Measurements from ENCODE around the gene GPHA2. TPM values are rescaled to one million over a fixed set of nuclear protein-coding genes. Genes with fewer than 3 reads are reported as not detected.

GPHA2 gene
- total and polyA plus RNA-seq, 3 donors from 2014 or later: 6.9 to 9.4 (median 7.0) TPM

GRCh38 chr11:64925536-64926436 lies 9.9 kb downstream of the GPHA2 start:
- no peak overlapping the region for H3K27ac ChIP-seq

GRCh38 chr11:64924910-64925284 lies 10.8 kb downstream of the GPHA2 start:
- Histone ChIP-seq H3K4me3 (peak overlapping the region; percentile 80 to 85), H3K27ac (peak overlapping the region; percentile 82 to 89), H3K36me3 (ENCODE audit: low read depth, missing control alignments) (no peaks in the 10 kb centered on the region), H3K4me1 (peaks cover 18% of the 10 kb centered on the region), H3K27me3 (no peaks in the 10 kb centered on the region), H3K9me3 (no peaks in the 10 kb centered on the region)
- TF ChIP-seq POLR2A (IDR thresholded peaks at IDR 0.05) (no peak), CTCF (IDR thresholded peaks at IDR 0.05) (no peak)
- 1 to 3% methylated on average over 9 to 24 of the region's 24 CpGs for WGBS, 2 donors
- intact Hi-C loops (cut with DNase I; ENCODE audit: low total_unique reads): no loop called here
- no peak for DNase-seq

More at GRCh38 chr11:64925536-64926436, 9.9 kb downstream of the GPHA2 start:
- intact Hi-C loops (cut with DNase I; ENCODE audit: low total_unique reads): no loop called here
- no peak overlapping the region for H3K4me3 ChIP-seq
- no peaks in the 10 kb centered on the region for H3K9me3 ChIP-seq
- no peak for TF ChIP-seq CTCF (IDR thresholded peaks at IDR 0.05)
- no peaks in the 10 kb centered on the region for H3K27me3 ChIP-seq
- peaks cover 18% of the 10 kb centered on the region for H3K4me1 ChIP-seq
- no peaks in the 10 kb centered on the region for H3K36me3 ChIP-seq (ENCODE audit: low read depth, missing control alignments)
- WGBS, 2 donors: 63 to 77% methylated on average over 12 to 17 of the region's 24 CpGs
- no peak for DNase-seq

- Histone ChIP-seq H3K36me3 (ENCODE audit: low read depth, missing control alignments) (no peaks in the 10 kb centered on the region), H3K4me3 (peak within 1 kb of the TSS; percentile 80 to 85), H3K9me3 (no peaks in the 10 kb centered on the region), H3K27me3 (no peaks in the 10 kb centered on the region), H3K27ac (peak within 1 kb of the TSS; percentile 82 to 89), H3K4me1 (peaks cover 18% of the 10 kb centered on the region)
- DNase-seq: peak; percentile 96
- intact Hi-C loops (cut with DNase I; ENCODE audit: low total_unique reads): no loop called here
- 3 to 4% methylated on average over 14 to 20 of the region's 47 CpGs for WGBS, 2 donors
- TF ChIP-seq POLR2A (IDR thresholded peaks at IDR 0.05) (no peak), CTCF (IDR thresholded peaks at IDR 0.05) (peak in 1 of 3 experiments; percentile 32)
Observed at GRCh38 chr11:64923944-64924909, 11.5 kb downstream of the GPHA2 start, which contains the start of gene PPP2R5B. TSS of gene PPP2R5B (plus strand) at chr11:64924689. CDS start at chr11:64925735, 1,046 bp downstream.

GRCh38 chr11:64923151-64923661 lies 12.5 kb downstream of the GPHA2 start:
- WGBS, 2 donors: 95 to 100% methylated on average over 2 to 11 of the region's 11 CpGs
- Histone ChIP-seq H3K36me3 (ENCODE audit: low read depth, missing control alignments) (no peaks in the 10 kb centered on the region), H3K9me3 (no peaks in the 10 kb centered on the region), H3K27me3 (no peaks in the 10 kb centered on the region), H3K27ac (no peak overlapping the region), H3K4me3 (no peak overlapping the region), H3K4me1 (peaks cover 20% of the 10 kb centered on the region)
- TF ChIP-seq POLR2A (IDR thresholded peaks at IDR 0.05) (no peak), CTCF (IDR thresholded peaks at IDR 0.05) (no peak)
- intact Hi-C loops (cut with DNase I; ENCODE audit: low total_unique reads): no loop called here
- no peak for DNase-seq
